ENCODE data around the gene ENTPD6. TPM values are rescaled to one million over a fixed set of nuclear protein-coding genes. Genes with fewer than 3 reads are reported as not detected.

The ENTPD6 gene
- total RNA-seq, 6 experiments from 2014 or later: 28.8 to 48.4 (median 34.6) TPM

DNA sequence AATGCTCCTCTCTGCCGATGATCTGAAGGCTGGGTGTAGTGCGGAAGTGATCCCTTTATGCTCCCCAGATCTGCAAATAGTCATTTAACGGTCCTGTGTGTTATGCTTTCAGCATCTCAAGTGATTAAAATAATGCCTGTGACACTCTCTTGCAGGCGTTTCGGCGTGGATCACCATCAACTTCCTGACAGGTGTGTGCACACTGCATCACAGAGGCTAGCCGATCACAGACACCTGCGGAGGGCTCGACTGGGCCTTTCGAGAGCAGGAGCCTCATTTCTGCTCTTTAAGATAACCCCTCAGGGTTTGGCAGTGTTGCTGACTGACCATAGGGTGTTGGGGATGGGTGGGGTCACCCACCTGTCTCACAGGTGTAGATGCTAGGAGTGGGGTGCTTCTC, 20.0 kb downstream of the ENTPD6 start:
- 100% methylated on average over 2 of the region's 10 CpGs for WGBS (ENCODE audit: insufficient coverage, low coverage, low lambda C conversion rate, missing lambda C conversion rate)
- Histone ChIP-seq H3K27me3 (no peaks in the 10 kb centered on the region), H3K4me1 (peaks cover 0 to 5% (median 0%) of the 10 kb centered on the region in 4 donors), H3K9me3 (no peaks in the 10 kb centered on the region), H3K4me3 (no peak overlapping the region), H3K27ac (no peak overlapping the region), H3K36me3 (peaks cover 0 to 28% (median 6%) of the 10 kb centered on the region in 4 donors)
- no peak for TF ChIP-seq POLR2A (IDR thresholded peaks at IDR 0.05)
- no peak for TF ChIP-seq CTCF (IDR thresholded peaks at IDR 0.05)
- peak in 1 of 3 donors; percentile 37 for DNase-seq
- no peak for ATAC-seq
- intact Hi-C loops (cut with DNase I): no loop called here

GRCh38 chr20:25216199-25216945, 20.9 kb downstream of the ENTPD6 start:
- H3K36me3 ChIP-seq: peaks cover 0 to 20% (median 5%) of the 10 kb centered on the region in 4 donors
- no peak for TF ChIP-seq POLR2A (IDR thresholded peaks at IDR 0.05)
- no peak for TF ChIP-seq CTCF (IDR thresholded peaks at IDR 0.05)

GRCh38 chr20:25217161-25218108, 21.9 kb downstream of the ENTPD6 start:
- no peaks in the 10 kb centered on the region for H3K27me3 ChIP-seq
- DNase-seq (no peak), ATAC-seq (no peak)
- H3K36me3 ChIP-seq: peaks cover 0 to 20% (median 3%) of the 10 kb centered on the region in 4 donors
- no peak overlapping the region for H3K27ac ChIP-seq
- H3K4me3 ChIP-seq: no peak overlapping the region
- WGBS (ENCODE audit: insufficient coverage, low coverage, low lambda C conversion rate, missing lambda C conversion rate): 94% methylated on average over 14 of the region's 21 CpGs
- intact Hi-C loops (cut with DNase I): no loop called here
- H3K9me3 ChIP-seq: no peaks in the 10 kb centered on the region
- TF ChIP-seq CTCF (IDR thresholded peaks at IDR 0.05): no peak
- peaks cover 0 to under 1% (median 0%) of the 10 kb centered on the region in 4 donors for H3K4me1 ChIP-seq

More at GRCh38 chr20:25216199-25216945, 20.9 kb downstream of the ENTPD6 start:
- ATAC-seq: no peak
- peak in 1 of 3 donors; percentile 43 for DNase-seq
- H3K27ac ChIP-seq: no peak overlapping the region
- WGBS (ENCODE audit: insufficient coverage, low coverage, low lambda C conversion rate, missing lambda C conversion rate): 100% methylated on average over 3 of the region's 16 CpGs
- peaks cover 0 to 5% (median 0%) of the 10 kb centered on the region in 4 donors for H3K4me1 ChIP-seq
- intact Hi-C loops (cut with DNase I): no loop called here
- no peak overlapping the region for H3K4me3 ChIP-seq
- no peaks in the 10 kb centered on the region for H3K9me3 ChIP-seq
- H3K27me3 ChIP-seq: no peaks in the 10 kb centered on the region

GRCh38 chr20:25218109-25218486, 22.6 kb downstream of the ENTPD6 start:
- peaks cover 0 to 20% (median 2%) of the 10 kb centered on the region in 4 donors for H3K36me3 ChIP-seq
- WGBS (ENCODE audit: insufficient coverage, low coverage, low lambda C conversion rate, missing lambda C conversion rate): 95% methylated on average over 8 of the region's 8 CpGs

More at GRCh38 chr20:25218109-25218486, 22.6 kb downstream of the ENTPD6 start:
- TF ChIP-seq POLR2A (IDR thresholded peaks at IDR 0.05) (no peak), CTCF (IDR thresholded peaks at IDR 0.05) (no peak)
- Histone ChIP-seq H3K27ac (no peak overlapping the region), H3K4me1 (no peaks in the 10 kb centered on the region), H3K4me3 (no peak overlapping the region), H3K27me3 (no peaks in the 10 kb centered on the region), H3K9me3 (no peaks in the 10 kb centered on the region)
- no peak for DNase-seq
- ATAC-seq: no peak
- intact Hi-C loops (cut with DNase I): no loop called here

All from right lobe of liver (tissue), 6 donors.